Measurements from ENCODE around the gene SHMT1.

The SHMT1 gene

DNA sequence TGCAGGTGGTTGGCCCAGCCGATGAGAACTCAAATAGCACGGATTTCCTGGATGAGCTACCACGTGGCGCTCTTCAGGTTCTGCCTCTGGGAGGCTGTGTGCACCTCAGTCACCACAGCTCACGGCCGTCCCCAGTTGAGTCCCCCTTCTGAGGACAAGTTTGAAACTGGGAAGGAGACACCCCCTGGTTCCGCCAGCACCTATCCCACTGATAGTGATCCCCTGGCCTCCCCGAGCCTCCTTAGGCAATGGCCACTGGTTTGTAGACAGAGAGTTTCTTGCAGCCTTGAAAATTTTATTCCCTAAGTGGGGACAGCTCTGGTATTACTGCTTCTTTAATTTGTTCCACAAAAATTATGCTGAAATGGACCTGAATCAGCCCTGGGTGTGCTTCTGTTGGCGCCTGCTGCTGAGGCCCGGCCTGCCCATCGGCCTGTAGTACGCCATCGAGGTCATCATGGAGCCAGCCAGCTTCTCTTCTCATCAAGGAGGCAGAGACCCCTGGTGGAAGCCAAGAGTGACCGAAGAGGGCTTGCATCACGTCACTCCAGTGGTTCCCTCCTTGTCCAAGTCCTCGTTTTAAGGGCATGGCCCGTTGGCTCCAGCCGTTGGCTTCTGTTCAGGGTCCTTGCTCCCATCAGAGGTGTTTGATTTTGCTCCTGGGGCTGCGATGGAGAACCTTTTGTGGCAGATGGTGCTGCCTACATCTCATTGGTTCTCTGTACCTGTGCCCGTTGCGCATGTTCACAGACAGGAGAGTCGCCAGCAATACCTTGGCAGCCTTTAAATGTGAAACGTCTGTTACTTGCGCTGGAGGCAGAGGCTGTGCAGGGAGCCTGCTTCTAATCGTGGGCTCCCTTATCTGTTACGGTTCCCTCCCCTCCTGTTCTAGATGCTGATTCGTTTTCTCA lies 39.0 kb downstream of the SHMT1 start:
- H3K36me3 Mint-ChIP-seq (ENCODE audit: low read depth): peaks cover 86% of the 10 kb centered on the region

GRCh38 chr17:18323507-18324139 lies 39.7 kb downstream of the SHMT1 start:
- Mint-ChIP-seq H3K4me3 (no peak overlapping the region), H3K27me3 (no peaks in the 10 kb centered on the region), H3K4me1 (ENCODE audit: low read depth) (peaks cover 41% of the 10 kb centered on the region), H3K36me3 (ENCODE audit: low read depth) (peaks cover 86% of the 10 kb centered on the region), H3K27ac (peak overlapping the region; percentile 89), H3K9me3 (no peaks in the 10 kb centered on the region)
- no peak for DNase-seq

More for the DNA sequence above, 39.0 kb downstream of the SHMT1 start:
- no peaks in the 10 kb centered on the region for H3K9me3 Mint-ChIP-seq
- peaks cover 34% of the 10 kb centered on the region for H3K4me1 Mint-ChIP-seq (ENCODE audit: low read depth)
- DNase-seq: no peak
- peak overlapping the region; percentile 89 for H3K27ac Mint-ChIP-seq
- no peak overlapping the region for H3K4me3 Mint-ChIP-seq
- H3K27me3 Mint-ChIP-seq: no peaks in the 10 kb centered on the region

GRCh38 chr17:18323007-18323406 lies 40.3 kb downstream of the SHMT1 start:
- Mint-ChIP-seq H3K4me3 (no peak overlapping the region), H3K9me3 (no peaks in the 10 kb centered on the region), H3K27ac (peak overlapping the region; percentile 48), H3K36me3 (ENCODE audit: low read depth) (peaks cover 84% of the 10 kb centered on the region), H3K27me3 (no peaks in the 10 kb centered on the region), H3K4me1 (ENCODE audit: low read depth) (peaks cover 46% of the 10 kb centered on the region)
- no peak for DNase-seq

DNA sequence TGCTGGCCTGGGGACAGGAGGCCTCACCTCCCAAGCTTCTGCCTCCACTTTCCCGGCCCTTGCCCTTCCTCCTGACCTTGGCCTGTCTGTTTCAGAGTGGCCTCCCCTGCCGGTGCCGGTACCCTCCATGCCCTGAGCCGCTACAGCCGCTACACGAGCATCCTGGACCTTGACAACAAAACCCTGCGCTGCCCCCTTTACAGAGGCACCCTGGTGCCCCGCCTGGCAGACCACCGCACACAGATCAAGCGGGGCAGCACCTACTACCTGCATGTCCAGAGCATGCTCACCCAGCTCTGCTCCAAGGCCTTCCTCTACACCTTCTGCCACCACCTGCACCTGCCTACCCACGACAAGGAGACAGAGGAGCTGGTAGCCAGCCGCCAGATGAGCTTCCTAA lies 40.8 kb downstream of the SHMT1 start:
- Mint-ChIP-seq H3K4me3 (no peak overlapping the region), H3K36me3 (ENCODE audit: low read depth) (peaks cover 85% of the 10 kb centered on the region), H3K27ac (peak overlapping the region; percentile 73), H3K9me3 (no peaks in the 10 kb centered on the region), H3K27me3 (no peaks in the 10 kb centered on the region), H3K4me1 (ENCODE audit: low read depth) (peaks cover 51% of the 10 kb centered on the region)
- no peak for DNase-seq

- no peaks in the 10 kb centered on the region for H3K27me3 Mint-ChIP-seq
- no peak overlapping the region for H3K4me3 Mint-ChIP-seq
- H3K36me3 Mint-ChIP-seq (ENCODE audit: low read depth): peaks cover 86% of the 10 kb centered on the region
- H3K9me3 Mint-ChIP-seq: no peaks in the 10 kb centered on the region
- H3K4me1 Mint-ChIP-seq (ENCODE audit: low read depth): peaks cover 60% of the 10 kb centered on the region
- no peak for DNase-seq
- no peak overlapping the region for H3K27ac Mint-ChIP-seq
Observed at GRCh38 chr17:18321309-18321708, 42.0 kb downstream of the SHMT1 start.

- Mint-ChIP-seq H3K9me3 (no peaks in the 10 kb centered on the region), H3K36me3 (ENCODE audit: low read depth) (peaks cover 86% of the 10 kb centered on the region), H3K27me3 (no peaks in the 10 kb centered on the region), H3K27ac (peak overlapping the region; percentile 61), H3K4me3 (no peak overlapping the region), H3K4me1 (ENCODE audit: low read depth) (peaks cover 57% of the 10 kb centered on the region)
- no peak for DNase-seq
Observed at GRCh38 chr17:18320301-18320700, 43.0 kb downstream of the SHMT1 start.

GRCh38 chr17:18319604-18320256 lies 43.6 kb downstream of the SHMT1 start:
- peak overlapping the region; percentile 61 for H3K27ac Mint-ChIP-seq
- H3K4me3 Mint-ChIP-seq: peak overlapping the region; percentile 26
- peaks cover 52% of the 10 kb centered on the region for H3K4me1 Mint-ChIP-seq (ENCODE audit: low read depth)
- H3K36me3 Mint-ChIP-seq (ENCODE audit: low read depth): peaks cover 86% of the 10 kb centered on the region
- H3K27me3 Mint-ChIP-seq: no peaks in the 10 kb centered on the region
- H3K9me3 Mint-ChIP-seq: no peaks in the 10 kb centered on the region
- DNase-seq: no peak

DNA sequence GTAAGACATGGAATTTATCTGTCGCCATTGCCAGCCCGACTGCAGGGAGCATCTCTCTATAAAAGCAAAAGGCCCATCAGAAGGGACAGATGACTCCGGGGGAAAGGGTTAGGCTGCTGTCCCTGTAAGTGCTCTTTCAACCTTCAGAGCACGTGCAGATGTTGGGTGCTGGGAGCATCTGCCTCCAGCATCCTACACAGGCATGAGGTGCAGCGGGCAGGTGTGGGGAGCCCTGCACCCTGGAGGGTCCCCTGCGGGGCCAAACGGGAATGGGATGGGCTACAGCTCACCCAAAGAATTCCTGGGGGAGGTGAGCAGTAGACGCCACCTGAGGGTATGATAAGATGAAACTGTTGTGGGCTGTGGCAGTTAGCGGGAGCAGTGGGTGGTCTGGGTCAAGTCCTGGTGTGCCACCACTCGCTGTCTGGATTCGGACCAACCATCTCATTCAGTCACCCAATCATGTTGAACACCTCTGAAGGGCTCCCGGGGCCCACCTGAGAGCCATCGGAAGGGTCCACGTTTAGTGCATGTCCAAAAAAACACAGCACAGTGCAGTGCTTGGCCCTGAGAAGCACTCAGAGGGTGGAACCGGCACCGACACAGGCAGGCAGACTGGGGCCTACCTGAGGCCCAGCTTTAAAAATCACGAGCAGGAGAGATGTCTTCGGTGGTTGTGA lies 44.4 kb downstream of the SHMT1 start:
- H3K4me3 Mint-ChIP-seq: peak overlapping the region; percentile 26
- peak overlapping the region; percentile 61 for H3K27ac Mint-ChIP-seq

GRCh38 chr17:18318117-18318516 lies 45.2 kb downstream of the SHMT1 start:
- H3K36me3 Mint-ChIP-seq (ENCODE audit: low read depth): peaks cover 86% of the 10 kb centered on the region
- no peak for DNase-seq

More for the DNA sequence above, 44.4 kb downstream of the SHMT1 start:
- H3K27me3 Mint-ChIP-seq: no peaks in the 10 kb centered on the region
- H3K9me3 Mint-ChIP-seq: no peaks in the 10 kb centered on the region
- DNase-seq: no peak
- H3K36me3 Mint-ChIP-seq (ENCODE audit: low read depth): peaks cover 86% of the 10 kb centered on the region
- H3K4me1 Mint-ChIP-seq (ENCODE audit: low read depth): peaks cover 53% of the 10 kb centered on the region

GRCh38 chr17:18315961-18316360 lies 47.4 kb downstream of the SHMT1 start:
- Mint-ChIP-seq H3K27me3 (no peaks in the 10 kb centered on the region), H3K9me3 (no peaks in the 10 kb centered on the region), H3K4me3 (peak overlapping the region; percentile 97), H3K27ac (peak overlapping the region; percentile 100), H3K36me3 (ENCODE audit: low read depth) (peaks cover 92% of the 10 kb centered on the region), H3K4me1 (ENCODE audit: low read depth) (peaks cover 76% of the 10 kb centered on the region)
- DNase-seq: no peak

More at GRCh38 chr17:18318117-18318516, 45.2 kb downstream of the SHMT1 start:
- no peaks in the 10 kb centered on the region for H3K9me3 Mint-ChIP-seq
- peak overlapping the region; percentile 100 for H3K27ac Mint-ChIP-seq
- peaks cover 59% of the 10 kb centered on the region for H3K4me1 Mint-ChIP-seq (ENCODE audit: low read depth)
- peak overlapping the region; percentile 38 for H3K4me3 Mint-ChIP-seq
- no peaks in the 10 kb centered on the region for H3K27me3 Mint-ChIP-seq

DNA sequence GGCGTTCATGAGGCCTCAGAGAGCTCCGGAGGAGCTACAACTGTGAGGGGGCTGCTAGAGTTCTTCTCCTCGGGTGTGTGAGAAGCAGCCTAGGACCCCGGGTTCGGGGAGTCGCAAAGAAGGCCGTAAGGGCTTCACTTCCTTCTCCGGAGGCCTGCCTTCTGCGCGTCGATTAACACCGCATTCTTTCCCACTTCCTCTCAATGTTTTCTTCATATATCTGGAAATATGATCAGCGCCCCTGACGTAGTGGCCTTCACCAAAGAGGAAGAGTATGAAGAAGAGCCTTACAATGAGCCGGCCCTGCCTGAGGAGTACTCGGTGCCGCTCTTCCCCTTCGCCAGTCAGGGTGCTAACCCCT lies 47.8 kb downstream of the SHMT1 start:
- no peak for DNase-seq
- Mint-ChIP-seq H3K27ac (peak overlapping the region; percentile 100), H3K4me3 (peak overlapping the region; percentile 97), H3K4me1 (ENCODE audit: low read depth) (peaks cover 75% of the 10 kb centered on the region), H3K36me3 (ENCODE audit: low read depth) (peaks cover 96% of the 10 kb centered on the region), H3K27me3 (no peaks in the 10 kb centered on the region), H3K9me3 (no peaks in the 10 kb centered on the region)

GRCh38 chr17:18314731-18315561 lies 48.4 kb downstream of the SHMT1 start, which contains the start of the genes SMCR8 and TOP3A:
SMCR8 (plus strand) TSS chr17:18315293; CDS start chr17:18315790, 497 bp downstream.
TOP3A (minus strand) TSS chr17:18314994; CDS start chr17:18314778, 216 bp downstream.
- H3K36me3 Mint-ChIP-seq (ENCODE audit: low read depth): peaks cover 96% of the 10 kb centered on the region
- peak; percentile 97 for DNase-seq

GRCh38 chr17:18314059-18314730 lies 49.2 kb downstream of the SHMT1 start:
- Mint-ChIP-seq H3K27me3 (no peaks in the 10 kb centered on the region), H3K4me1 (ENCODE audit: low read depth) (peaks cover 66% of the 10 kb centered on the region), H3K36me3 (ENCODE audit: low read depth) (peaks cover 93% of the 10 kb centered on the region), H3K9me3 (no peaks in the 10 kb centered on the region), H3K27ac (peak overlapping the region; percentile 100), H3K4me3 (peak overlapping the region; percentile 97)
- no peak for DNase-seq

More at GRCh38 chr17:18314731-18315561, 48.4 kb downstream of the SHMT1 start, which contains the start of the genes SMCR8 and TOP3A:
- H3K27ac Mint-ChIP-seq: peak within 1 kb of the TSS; percentile 100
- peaks cover 74% of the 10 kb centered on the region for H3K4me1 Mint-ChIP-seq (ENCODE audit: low read depth)
- peak within 1 kb of the TSS; percentile 97 for H3K4me3 Mint-ChIP-seq
- H3K9me3 Mint-ChIP-seq: no peaks in the 10 kb centered on the region
- H3K27me3 Mint-ChIP-seq: no peaks in the 10 kb centered on the region

Measured in activated T-cell treated with anti-CD3 and anti-CD28 coated beads, Interleukin-2, amount 50 U/mL, for 24 hours (primary cell).